Spinal cord (tissue), 10 donors: ENCODE results near the gene SRSF3. TPM values are rescaled to one million over a fixed set of nuclear protein-coding genes. Genes with fewer than 3 reads are reported as not detected.

Experiments
- DNase-seq, 6 donors: peaks; one replicate each; pipeline versions ENCODE4 v3.0.0 to v3.0.0-alpha.2; 2013 to 2015; ENCODE audit warnings: low spot score in 6 of 6, low read depth in 4 of 6
- H3K27ac ChIP-seq: one replicate; pipeline ENCODE4 v1.5.1; 2013; ENCODE audit warnings: low read depth, low read length, control low read depth
- H3K27me3 ChIP-seq: one replicate; pipeline ENCODE4 v1.6.1; 2013; ENCODE audit warnings: low read length; ENCODE audit not compliant: control insufficient read depth, insufficient read depth
- H3K36me3 ChIP-seq: one replicate; pipeline ENCODE4 v1.6.1; 2013; ENCODE audit warnings: low read length; ENCODE audit not compliant: control insufficient read depth, insufficient read depth
- H3K4me1 ChIP-seq: one replicate; pipeline ENCODE4 v1.6.1; 2013; ENCODE audit warnings: low read length; ENCODE audit not compliant: control insufficient read depth, insufficient read depth
- H3K4me3 ChIP-seq: one replicate; pipeline ENCODE4 v1.5.1; 2013; ENCODE audit warnings: low read depth, low read length, control low read depth
- H3K9me3 ChIP-seq: one replicate; pipeline ENCODE4 v1.6.1; 2013; ENCODE audit warnings: low read length; ENCODE audit not compliant: control insufficient read depth, insufficient read depth
- WGBS: methylation state at CpG from one replicate; pipeline ENCODE4 v1.1.5; 2013; ENCODE audit warnings: missing lambda C conversion rate; ENCODE audit not compliant: insufficient coverage; 5-methylcytosine and 5-hydroxymethylcytosine counted together
- polyA plus RNA-seq, 2 donors: library from polyadenylated mRNA; unstranded; fragments of 120-200 nt; gene quantifications; one replicate each; pipeline ENCODE4 v1.2.1, GENCODE V29; 2013; ENCODE audit not compliant: insufficient read length in 2 of 2
- total RNA-seq, 2 donors: library from RNA; depleted of rRNA in 1 of 2; stranded (reverse); fragments of 120-200 nt in 1 of 2; fragments of >200 nt in 1 of 2; gene quantifications; one replicate each; pipeline versions ENCODE4 v1.2.3 to v1.2.4, GENCODE V29; 2013 to 2014
- donor health status: healthy.

SRSF3 gene
- total and polyA plus RNA-seq, 4 donors: 135 to 351 (median 325) TPM

- DNase-seq: no peak
These were observed 3.9 kb upstream of the SRSF3 start for GRCh38 chr6:36590237-36590636.

GRCh38 chr6:36592221-36592655 is 1.9 kb upstream of the SRSF3 start:
- no peak for DNase-seq
- H3K27me3 ChIP-seq: no peaks in the 10 kb centered on the region
- H3K36me3 ChIP-seq: peaks cover 5% of the 10 kb centered on the region
- 89% methylated on average over 5 of the region's 12 CpGs for WGBS
- no peak overlapping the region for H3K4me3 ChIP-seq
- H3K9me3 ChIP-seq: no peaks in the 10 kb centered on the region
- H3K4me1 ChIP-seq: peaks cover 16% of the 10 kb centered on the region
- H3K27ac ChIP-seq: no peak overlapping the region

More at GRCh38 chr6:36590237-36590636, 3.9 kb upstream of the SRSF3 start:
- H3K9me3 ChIP-seq: no peaks in the 10 kb centered on the region
- no peaks in the 10 kb centered on the region for H3K27me3 ChIP-seq
- peaks cover 12% of the 10 kb centered on the region for H3K4me1 ChIP-seq
- no peaks in the 10 kb centered on the region for H3K36me3 ChIP-seq
- H3K4me3 ChIP-seq: no peak overlapping the region
- no peak overlapping the region for H3K27ac ChIP-seq
- WGBS: no CpG with 5 or more reads among the region's 1 CpG

GRCh38 chr6:36593569-36594028 is 563 bp upstream of the SRSF3 start:
- Histone ChIP-seq H3K27me3 (no peaks in the 10 kb centered on the region), H3K27ac (peak overlapping the region; percentile 98), H3K4me3 (peak overlapping the region; percentile 61), H3K9me3 (no peaks in the 10 kb centered on the region), H3K36me3 (peaks cover 13% of the 10 kb centered on the region), H3K4me1 (peaks cover 27% of the 10 kb centered on the region)
- DNase-seq: peak in 3 of 6 donors; percentile 66 to 87 (median 72)
- 0% methylated on average over 10 of the region's 15 CpGs for WGBS

- Histone ChIP-seq H3K36me3 (peaks cover 23% of the 10 kb centered on the region), H3K27ac (peak overlapping the region; percentile 98), H3K27me3 (no peaks in the 10 kb centered on the region), H3K9me3 (no peaks in the 10 kb centered on the region), H3K4me3 (peak overlapping the region; percentile 74), H3K4me1 (peaks cover 35% of the 10 kb centered on the region)
- 0% methylated on average over 5 of the region's 15 CpGs for WGBS
- peak in 3 of 6 donors; percentile 50 to 77 (median 72) for DNase-seq
These were observed 868 bp downstream of the SRSF3 start for GRCh38 chr6:36594816-36595643.

GRCh38 chr6:36596356-36596755 is 2.2 kb downstream of the SRSF3 start:
- peaks cover 28% of the 10 kb centered on the region for H3K36me3 ChIP-seq
- peak overlapping the region; percentile 74 for H3K4me3 ChIP-seq
- peak overlapping the region; percentile 98 for H3K27ac ChIP-seq
- no CpG with 5 or more reads among the region's 5 CpGs for WGBS
- H3K27me3 ChIP-seq: no peaks in the 10 kb centered on the region
- DNase-seq: peak in 1 of 6 donors; percentile 45
- H3K9me3 ChIP-seq: no peaks in the 10 kb centered on the region
- peaks cover 37% of the 10 kb centered on the region for H3K4me1 ChIP-seq

GRCh38 chr6:36597775-36598174 is 3.6 kb downstream of the SRSF3 start:
- H3K27ac ChIP-seq: no peak overlapping the region
- peaks cover 36% of the 10 kb centered on the region for H3K4me1 ChIP-seq
- no CpG with 5 or more reads among the region's 1 CpG for WGBS
- no peaks in the 10 kb centered on the region for H3K9me3 ChIP-seq
- peaks cover 29% of the 10 kb centered on the region for H3K36me3 ChIP-seq
- no peak for DNase-seq
- peak overlapping the region; percentile 29 for H3K4me3 ChIP-seq
- no peaks in the 10 kb centered on the region for H3K27me3 ChIP-seq

GRCh38 chr6:36598326-36598725 is 4.2 kb downstream of the SRSF3 start:
- no peak for DNase-seq
- Histone ChIP-seq H3K4me1 (peaks cover 31% of the 10 kb centered on the region), H3K36me3 (peaks cover 29% of the 10 kb centered on the region), H3K4me3 (peak overlapping the region; percentile 29), H3K9me3 (no peaks in the 10 kb centered on the region), H3K27me3 (no peaks in the 10 kb centered on the region), H3K27ac (no peak overlapping the region)
- 50% methylated on average over 4 of the region's 9 CpGs for WGBS

- Histone ChIP-seq H3K4me1 (peaks cover 26% of the 10 kb centered on the region), H3K27me3 (no peaks in the 10 kb centered on the region), H3K27ac (no peak overlapping the region), H3K36me3 (peaks cover 31% of the 10 kb centered on the region), H3K4me3 (no peak overlapping the region), H3K9me3 (no peaks in the 10 kb centered on the region)
- DNase-seq: no peak
- 80% methylated on average over 7 of the region's 11 CpGs for WGBS
These were observed 4.7 kb downstream of the SRSF3 start for GRCh38 chr6:36598739-36599318.

- no peaks in the 10 kb centered on the region for H3K27me3 ChIP-seq
- no peak overlapping the region for H3K27ac ChIP-seq
- H3K4me1 ChIP-seq: peaks cover 25% of the 10 kb centered on the region
- H3K4me3 ChIP-seq: no peak overlapping the region
- WGBS: 71% methylated on average over 14 of the region's 14 CpGs
- peaks cover 33% of the 10 kb centered on the region for H3K36me3 ChIP-seq
- no peaks in the 10 kb centered on the region for H3K9me3 ChIP-seq
- DNase-seq: no peak
These were observed 5.6 kb downstream of the SRSF3 start for GRCh38 chr6:36599791-36600209.
